Activated T-cell treated with anti-CD3 and anti-CD28 coated beads, Interleukin-2, amount 50 U/mL, for 1 hour (primary cell): ENCODE measurements around the gene ISCA2.
"Not testable (repeated sequence)": the region's sequence is repeated elsewhere in the genome, so short reads cannot be mapped to it uniquely, and the experiment has no call there.

Source experiments
- DNase-seq: peaks from one replicate; pipeline ENCODE4 v3.0.0-alpha.2; 2020

The ISCA2 gene

DNA sequence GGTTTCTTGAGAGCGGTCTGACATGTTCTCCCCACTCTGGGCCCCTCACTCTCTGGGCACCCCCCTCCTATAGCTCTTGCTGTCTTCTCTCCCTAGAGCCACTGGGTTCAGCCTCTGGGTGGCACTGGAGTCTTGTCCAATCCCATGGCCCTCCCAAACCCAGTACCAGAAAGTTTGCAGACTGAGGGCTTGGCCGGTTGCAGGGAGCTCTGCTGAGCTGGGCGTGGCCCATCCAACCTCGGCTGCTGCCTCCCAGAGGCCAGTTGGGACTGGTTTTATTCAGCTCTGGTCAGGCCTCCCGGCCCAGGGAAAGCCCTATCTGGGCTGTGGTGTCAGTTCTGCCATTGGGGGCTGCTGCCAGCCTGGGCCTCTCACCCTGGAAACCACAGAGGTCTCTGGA is 37.9 kb downstream of the ISCA2 start:
- DNase-seq: no peak

DNA sequence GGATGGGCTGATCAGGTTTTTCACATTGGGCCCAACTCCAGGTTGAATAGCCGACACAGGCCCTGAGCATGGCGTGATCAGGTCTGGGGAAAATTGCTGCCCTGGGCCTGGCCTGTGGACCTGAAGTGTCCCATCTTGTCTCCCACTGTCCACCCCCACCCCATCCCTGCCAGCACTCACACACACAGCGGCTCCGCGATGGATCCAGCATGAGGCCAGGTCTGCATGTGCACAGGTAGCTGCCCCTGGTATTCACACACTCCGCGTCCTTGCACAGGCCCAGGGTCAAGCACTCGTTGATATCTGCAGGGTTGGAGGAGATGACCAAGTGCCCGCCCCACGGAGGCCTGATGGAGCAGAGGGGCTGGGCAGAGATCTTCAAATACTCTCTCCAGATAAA is 38.7 kb downstream of the ISCA2 start:
- DNase-seq: no peak

DNA sequence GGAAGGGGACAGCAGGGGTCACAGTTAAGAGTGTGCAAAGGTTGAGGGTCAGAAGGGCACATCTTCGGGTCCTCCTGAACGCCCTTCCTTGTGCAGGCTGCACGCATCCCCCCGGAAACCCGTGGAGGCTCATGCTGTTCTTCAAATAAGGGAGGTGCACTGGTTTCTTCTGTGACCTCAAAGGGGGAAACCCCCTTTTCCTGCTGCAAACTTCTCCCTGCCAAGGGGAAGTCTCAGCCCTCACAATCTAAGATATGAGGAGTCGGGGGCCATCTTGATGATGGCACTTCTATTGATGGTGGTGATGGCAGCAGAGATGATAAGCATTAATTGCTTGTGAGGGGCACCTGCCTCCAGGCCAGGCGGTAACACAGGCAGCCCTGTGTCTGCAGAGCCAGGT is 40.0 kb downstream of the ISCA2 start:
- DNase-seq: no peak

DNA sequence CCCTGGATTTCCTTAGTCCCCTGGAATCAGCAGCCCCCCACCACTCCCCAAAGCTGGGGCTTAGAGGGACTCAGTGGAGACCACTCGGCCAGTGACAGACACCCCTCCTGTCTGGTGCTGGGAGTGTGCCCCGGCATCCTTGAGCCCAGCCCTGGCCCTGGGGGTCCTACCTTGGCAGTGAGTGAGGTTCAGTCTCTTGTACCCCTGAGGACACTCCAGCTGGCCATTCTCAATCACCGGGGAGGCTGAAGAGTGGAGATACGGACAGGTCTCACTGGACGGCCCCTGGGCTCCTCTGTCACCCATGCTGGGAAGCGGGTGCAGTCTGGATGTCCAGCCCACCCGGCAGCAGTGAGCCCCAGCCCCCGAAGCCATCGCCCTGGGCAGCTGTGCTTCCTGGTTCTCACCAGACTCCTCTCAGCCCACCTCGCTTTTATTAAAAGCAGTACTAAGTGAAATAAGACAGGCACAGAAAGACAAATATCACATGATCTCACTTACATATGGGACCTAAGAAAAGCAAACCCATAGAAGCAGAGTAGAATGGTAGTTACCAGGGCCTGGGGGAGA is 42.3 kb downstream of the ISCA2 start:
- no peak for DNase-seq

DNA sequence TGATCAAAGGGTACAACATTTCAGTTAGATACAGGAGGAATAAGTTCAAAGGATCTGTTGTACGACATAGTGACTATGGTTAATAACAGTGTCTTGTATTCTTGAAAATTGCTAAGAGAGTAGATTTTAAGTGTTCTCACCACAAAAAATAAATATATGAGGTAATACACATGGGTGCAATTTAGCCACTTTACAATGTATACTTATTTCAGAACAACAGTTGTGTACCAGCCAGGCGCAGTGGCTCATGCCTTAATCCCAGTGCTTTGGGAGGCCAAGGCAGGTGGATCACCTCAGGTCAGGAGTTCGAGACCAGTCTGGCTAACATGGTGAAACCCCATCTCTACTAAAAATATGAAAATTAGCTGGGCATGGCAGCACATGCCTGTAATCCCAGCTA is 42.8 kb downstream of the ISCA2 start:
- not testable (repeated sequence) for DNase-seq

DNA sequence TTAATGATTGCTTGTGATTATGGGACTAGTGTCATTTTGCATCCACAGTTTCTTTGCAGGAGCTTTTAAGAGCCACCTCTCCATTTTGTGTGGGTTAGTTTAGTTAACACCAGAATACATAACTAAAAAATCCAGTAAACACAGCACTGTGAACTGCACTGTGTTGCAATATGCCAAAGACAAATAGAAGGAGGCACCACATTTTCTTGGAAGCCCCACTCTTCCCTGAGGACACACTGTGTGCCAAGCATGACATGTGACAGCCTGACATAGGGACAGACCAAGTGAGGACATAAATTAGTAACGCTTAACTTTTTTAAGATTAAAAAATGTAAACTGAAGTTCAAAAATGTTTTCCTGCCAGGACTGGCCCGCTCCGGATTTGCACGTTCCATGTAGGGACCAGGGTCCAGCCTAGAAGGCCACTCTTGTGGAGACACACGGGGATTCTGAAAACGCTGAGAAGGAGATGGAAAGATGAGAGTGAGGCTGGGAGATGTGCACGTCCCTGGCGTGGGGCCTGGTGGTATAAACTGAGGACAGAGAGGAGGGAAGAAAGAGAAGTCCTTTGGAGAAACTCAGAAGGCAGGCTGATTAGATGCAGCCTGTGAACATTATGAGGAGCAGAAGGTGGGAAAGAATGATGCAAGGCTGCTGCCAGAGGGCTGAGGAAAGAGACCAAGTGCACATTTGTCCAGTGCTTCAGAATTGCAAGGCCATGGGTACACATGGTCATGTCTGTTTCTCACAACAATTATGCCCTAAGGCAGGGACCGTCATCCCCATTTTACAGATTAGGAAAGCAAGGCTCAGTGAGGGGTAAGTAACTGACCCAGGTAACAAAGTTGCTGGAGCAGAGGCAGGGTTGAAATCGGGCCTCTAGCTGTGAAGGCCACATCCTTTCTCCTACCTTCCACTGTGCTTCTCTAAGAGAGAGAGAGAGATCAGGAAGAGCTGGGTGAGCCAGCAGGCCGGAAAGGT is 45.1 kb downstream of the ISCA2 start:
- no peak for DNase-seq

DNA sequence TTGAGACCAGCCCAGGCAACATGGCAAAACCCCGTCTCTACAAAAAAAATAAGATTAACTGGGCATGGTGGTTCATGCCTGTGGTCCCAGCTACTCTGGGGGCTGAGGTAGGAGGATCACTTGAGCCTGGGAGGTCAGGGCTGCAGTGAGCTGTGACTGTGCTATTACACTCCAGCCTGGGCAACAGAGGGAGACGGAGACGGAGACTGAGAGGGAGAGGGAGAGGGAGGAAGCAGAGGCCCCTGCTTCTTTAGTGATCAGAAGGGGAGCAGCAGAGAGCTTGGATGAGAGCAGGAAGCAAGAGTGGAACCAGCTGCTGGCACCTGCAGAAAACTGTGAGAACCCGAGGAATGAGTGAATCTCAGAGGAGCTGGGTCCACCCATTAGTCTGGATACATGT is 45.9 kb downstream of the ISCA2 start:
- DNase-seq: no peak

DNA sequence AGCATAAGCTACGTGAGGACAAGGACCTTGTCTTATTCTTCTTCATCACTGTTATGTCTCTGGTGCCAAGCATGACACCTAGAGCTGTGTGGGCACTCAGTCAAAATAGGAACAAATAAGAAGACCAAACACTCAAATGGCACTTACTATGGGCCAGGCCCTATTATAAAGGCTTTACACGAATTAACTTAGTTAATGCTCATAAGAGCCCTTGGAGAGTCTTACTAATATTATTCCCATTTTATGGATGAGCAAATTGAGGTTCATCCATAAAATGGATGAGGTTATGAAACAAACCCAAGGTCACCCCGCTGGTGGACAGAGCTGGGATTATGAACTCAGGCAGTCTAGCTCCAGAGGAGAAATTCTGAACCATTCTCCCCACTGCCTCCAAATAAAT is 47.7 kb downstream of the ISCA2 start:
- no peak for DNase-seq

DNA sequence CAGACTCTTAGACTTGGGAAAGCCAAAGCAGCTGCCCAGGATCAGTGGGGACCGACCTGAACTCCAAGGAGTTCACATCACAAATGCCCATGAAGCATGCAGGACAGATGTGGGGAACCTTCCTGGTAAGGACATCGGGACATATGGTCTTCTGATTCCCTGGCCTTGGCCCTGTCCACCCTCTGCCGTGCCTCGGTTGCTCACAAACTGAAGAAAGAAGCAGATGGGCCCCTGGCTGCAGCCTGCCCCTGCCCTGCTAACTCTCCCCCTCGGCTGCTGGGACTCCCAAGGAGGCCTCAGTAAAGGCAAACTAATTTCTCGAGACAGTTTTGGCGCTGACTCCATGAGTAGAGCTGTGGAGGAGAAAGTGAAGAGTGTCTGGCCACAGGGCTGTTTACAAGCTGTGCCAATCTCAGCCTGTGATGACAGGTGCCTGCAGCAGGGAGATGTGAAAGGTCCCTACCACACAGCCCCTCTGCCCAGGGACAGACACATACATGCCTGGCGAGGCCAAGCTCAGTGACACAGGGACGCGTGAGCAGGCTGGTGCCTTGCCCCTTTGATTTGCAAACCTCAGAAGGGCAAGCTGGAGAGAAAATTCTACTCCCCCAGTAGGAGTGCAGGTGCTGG is 48.6 kb downstream of the ISCA2 start:
- DNase-seq: no peak

DNA sequence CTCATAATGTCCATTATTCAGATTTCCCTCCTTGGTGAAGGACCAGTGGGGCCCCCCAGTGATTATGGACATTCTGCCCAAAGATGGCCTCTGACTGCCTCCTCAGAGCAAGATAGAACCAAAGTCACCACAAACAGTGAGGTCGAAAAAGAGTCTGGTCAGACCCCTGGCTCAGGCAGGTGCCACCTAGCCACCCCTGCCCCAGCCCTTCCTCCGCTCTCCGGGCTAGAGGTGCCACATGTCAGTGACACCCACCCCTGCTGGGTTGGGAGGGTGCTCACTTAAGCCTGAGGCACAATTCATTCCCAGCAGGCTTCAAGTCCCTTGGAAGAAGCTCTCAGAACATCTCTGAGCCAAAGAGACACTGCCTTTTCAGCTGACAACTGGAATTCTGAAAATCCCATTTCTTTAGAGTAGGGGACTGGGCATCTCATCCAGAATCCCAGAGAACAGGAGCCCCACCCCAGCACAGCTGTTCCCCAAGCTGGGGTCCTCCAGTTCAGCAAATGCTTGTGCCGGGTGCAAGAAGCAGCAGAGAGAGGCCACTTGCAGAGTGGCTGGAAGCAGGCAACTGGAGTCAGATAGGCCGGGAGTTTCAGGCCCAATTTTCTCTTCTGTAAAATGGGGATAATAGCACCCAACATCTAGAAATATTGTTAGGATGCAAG is 50.3 kb downstream of the ISCA2 start:
- no peak for DNase-seq

DNA sequence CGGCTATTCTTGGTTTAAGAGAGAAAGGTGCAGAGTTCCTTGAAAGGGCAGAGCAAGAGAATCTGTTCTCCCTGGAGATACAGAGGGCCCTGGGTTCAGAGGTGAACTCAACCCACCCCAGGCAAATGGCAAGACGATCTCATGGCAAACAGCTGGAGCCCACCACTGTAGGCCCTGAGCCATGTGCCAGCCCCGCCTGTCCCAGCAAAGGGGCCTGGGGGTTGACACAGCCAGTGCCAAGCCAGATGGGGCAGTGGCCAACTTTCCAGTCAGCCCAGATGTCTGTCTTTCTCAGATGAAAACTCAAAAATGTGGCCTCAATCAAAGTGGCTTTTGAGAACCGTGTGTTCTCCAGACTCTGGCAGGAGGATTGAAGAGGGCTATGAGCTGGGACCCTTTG is 51.8 kb downstream of the ISCA2 start:
- DNase-seq: no peak

DNA sequence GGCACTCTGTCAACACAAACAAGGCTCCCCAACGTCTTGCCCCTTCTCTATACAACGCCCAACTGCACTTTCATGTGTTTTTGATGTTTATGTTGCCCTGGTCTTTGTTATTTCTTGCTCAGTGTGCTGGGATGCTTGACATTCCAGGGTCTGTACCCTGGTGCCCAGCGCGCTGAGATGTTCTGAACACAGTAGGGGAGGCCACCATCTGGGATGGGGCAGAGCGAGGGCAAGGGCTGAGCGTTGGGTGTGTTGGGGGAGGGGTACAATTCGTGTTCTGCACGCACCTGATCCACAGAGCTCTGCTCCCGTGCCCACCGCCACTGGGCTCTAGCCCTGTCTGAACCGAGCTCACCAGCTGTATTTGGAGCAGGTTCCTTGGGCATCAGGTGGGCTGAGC is 52.9 kb downstream of the ISCA2 start:
- no peak for DNase-seq
